Measurements from ENCODE around the gene TCP11L2. TPM values are rescaled to one million over a fixed set of nuclear protein-coding genes. Genes with fewer than 3 reads are reported as not detected.

TCP11L2 gene
- total and polyA plus RNA-seq, 2 of the 13 experiments (the other 11 are each of a cell fraction or from before 2014, with no cell fraction given): 4.6 to 24.1 TPM

DNA sequence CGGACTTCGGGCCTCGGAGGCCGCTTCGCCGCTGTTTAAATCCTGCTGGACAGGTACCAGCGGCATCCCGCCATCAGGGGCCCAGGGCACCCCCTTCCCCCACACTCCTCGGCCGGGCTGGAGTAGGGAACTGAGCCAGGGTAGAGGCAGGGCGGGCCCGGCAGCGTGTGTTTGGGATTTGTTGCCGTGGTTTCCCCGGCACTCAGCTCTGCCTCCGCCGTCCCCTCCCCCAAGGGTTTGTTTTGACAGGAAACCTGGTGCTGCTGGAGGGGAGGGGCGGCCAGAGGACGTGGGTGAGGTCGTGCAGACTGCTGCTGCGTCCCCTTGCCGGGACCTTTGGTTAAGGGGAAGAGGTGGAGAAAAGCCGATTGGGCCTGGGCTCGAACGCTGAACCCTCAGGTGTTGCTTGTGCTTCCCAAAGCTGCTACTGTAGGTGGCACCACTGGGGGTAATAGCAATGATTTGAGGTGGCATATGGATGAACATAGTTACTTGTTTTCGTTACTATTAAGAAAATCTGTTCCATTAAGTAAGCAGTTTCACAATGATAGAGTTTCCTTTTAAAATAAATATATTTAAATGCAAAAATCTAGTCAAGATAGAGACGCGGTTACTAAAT lies 778 bp downstream of the TCP11L2 start (continued):
- peak; percentile 73 for TF ChIP-seq SALL1 (CRISPR knock-in tag; IDR thresholded peaks at IDR 0.05)
- no peak for TF ChIP-seq SOX13 (IDR thresholded peaks at IDR 0.05)
- TF ChIP-seq SOX13 (CRISPR knock-in tag; conservative IDR thresholded peaks at IDR 0.05 in 1 of 2, IDR thresholded peaks at IDR 0.05 in 1 of 2): peak in 1 of 2 experiments; percentile 33; a peak in 1 of 4 replicates
- peak; percentile 10; the same call in 1 of the 2 replicates for TF ChIP-seq RBFOX2 (IDR thresholded peaks at IDR 0.05; ENCODE audit: low read depth, low read length)
- peak; percentile 23 for TF ChIP-seq SKI (IDR thresholded peaks at IDR 0.05; ENCODE audit: partially characterized antibody)
- peak; percentile 74 for TF ChIP-seq ADNP (CRISPR knock-in tag; IDR thresholded peaks at IDR 0.05)
- TF ChIP-seq, protein P1, sequence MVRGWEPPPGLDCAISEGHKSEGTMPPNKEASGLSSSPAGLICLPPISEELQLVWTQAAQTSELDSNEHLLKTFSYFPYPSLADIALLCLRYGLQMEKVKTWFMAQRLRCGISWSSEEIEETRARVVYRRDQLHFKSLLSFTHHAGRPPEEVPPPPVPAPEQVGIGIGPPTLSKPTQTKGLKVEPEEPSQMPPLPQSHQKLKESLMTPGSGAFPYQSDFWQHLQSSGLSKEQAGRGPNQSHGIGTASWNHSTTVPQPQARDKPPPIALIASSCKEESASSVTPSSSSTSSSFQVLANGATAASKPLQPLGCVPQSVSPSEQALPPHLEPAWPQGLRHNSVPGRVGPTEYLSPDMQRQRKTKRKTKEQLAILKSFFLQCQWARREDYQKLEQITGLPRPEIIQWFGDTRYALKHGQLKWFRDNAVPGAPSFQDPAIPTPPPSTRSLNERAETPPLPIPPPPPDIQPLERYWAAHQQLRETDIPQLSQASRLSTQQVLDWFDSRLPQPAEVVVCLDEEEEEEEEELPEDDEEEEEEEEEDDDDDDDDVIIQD (CRISPR knock-in tag; IDR thresholded peaks at IDR 0.05; ENCODE audit: low read depth): 0 out of 2 replicates have a peak, but pooled peaks have one; percentile 15
- TF ChIP-seq ZSCAN22 (CRISPR knock-in tag; IDR thresholded peaks at IDR 0.05): no peak
- TF ChIP-seq HNF4A (CRISPR knock-in tag; IDR thresholded peaks at IDR 0.05): 0 out of 2 replicates have a peak, but pooled peaks have one; percentile 4
- TF ChIP-seq, protein P2, sequence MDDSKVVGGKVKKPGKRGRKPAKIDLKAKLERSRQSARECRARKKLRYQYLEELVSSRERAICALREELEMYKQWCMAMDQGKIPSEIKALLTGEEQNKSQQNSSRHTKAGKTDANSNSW (CRISPR knock-in tag; IDR thresholded peaks at IDR 0.05; ENCODE audit: borderline replicate concordance): no peak
- TF ChIP-seq POLR2A (IDR thresholded peaks at IDR 0.05; ENCODE audit: insufficient read depth in 1 of 2, low read depth in 2 of 2, low read length in 2 of 2): peak in 1 of 2 experiments; percentile 49; a peak in 2 of 4 replicates
- TF ChIP-seq MAZ (IDR thresholded peaks at IDR 0.05; ENCODE audit: borderline replicate concordance, low read depth, low read length): no peak
- TF ChIP-seq MAZ (CRISPR knock-in tag; IDR thresholded peaks at IDR 0.05; ENCODE audit: low read depth): no peak
- peak; percentile 29; the same call in 1 of the 2 replicates for TF ChIP-seq ZFP90 (CRISPR knock-in tag; IDR thresholded peaks at IDR 0.05; ENCODE audit: borderline replicate concordance)
- TF ChIP-seq ERF (CRISPR knock-in tag; IDR thresholded peaks at IDR 0.05): peak; percentile 44; the same call in 1 of the 2 replicates
- TF ChIP-seq ARNT2 (CRISPR knock-in tag; IDR thresholded peaks at IDR 0.05; ENCODE audit: low read depth): no peak
- TF ChIP-seq ZFY (CRISPR knock-in tag; IDR thresholded peaks at IDR 0.05): peak; percentile 38; the same call in 1 of the 2 replicates
- TF ChIP-seq, protein P3, sequence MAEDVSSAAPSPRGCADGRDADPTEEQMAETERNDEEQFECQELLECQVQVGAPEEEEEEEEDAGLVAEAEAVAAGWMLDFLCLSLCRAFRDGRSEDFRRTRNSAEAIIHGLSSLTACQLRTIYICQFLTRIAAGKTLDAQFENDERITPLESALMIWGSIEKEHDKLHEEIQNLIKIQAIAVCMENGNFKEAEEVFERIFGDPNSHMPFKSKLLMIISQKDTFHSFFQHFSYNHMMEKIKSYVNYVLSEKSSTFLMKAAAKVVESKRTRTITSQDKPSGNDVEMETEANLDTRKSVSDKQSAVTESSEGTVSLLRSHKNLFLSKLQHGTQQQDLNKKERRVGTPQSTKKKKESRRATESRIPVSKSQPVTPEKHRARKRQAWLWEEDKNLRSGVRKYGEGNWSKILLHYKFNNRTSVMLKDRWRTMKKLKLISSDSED (CRISPR knock-in tag; IDR thresholded peaks at IDR 0.05): no peak
- TF ChIP-seq ZNF607 (CRISPR knock-in tag; IDR thresholded peaks at IDR 0.05; ENCODE audit: borderline replicate concordance): 0 out of 2 replicates have a peak, but pooled peaks have one; percentile 48
- no peak for TF ChIP-seq FOXK2 (IDR thresholded peaks at IDR 0.05)
- 0 out of 2 replicates have a peak, but pooled peaks have one; percentile 38 for TF ChIP-seq AKAP8 (CRISPR knock-in tag; IDR thresholded peaks at IDR 0.05)
- TF ChIP-seq SAP130 (CRISPR knock-in tag; IDR thresholded peaks at IDR 0.05; ENCODE audit: low read depth): peak; percentile 89
- TF ChIP-seq NKX3-1 (CRISPR knock-in tag; IDR thresholded peaks at IDR 0.05): no peak
- TF ChIP-seq SRSF1 (optimal IDR thresholded peaks at IDR 0.05; ENCODE audit: low read depth, low read length): peak; percentile 40
- peak; percentile 22; the same call in 1 of the 2 replicates for TF ChIP-seq ZFX (CRISPR knock-in tag; IDR thresholded peaks at IDR 0.05; ENCODE audit: low read depth)
- peak; percentile 14 for TF ChIP-seq AGO1 (IDR thresholded peaks at IDR 0.05; ENCODE audit: low read depth, low read length, poor library complexity, severe bottlenecking)
- 0 out of 2 replicates have a peak, but pooled peaks have one; percentile 40 for TF ChIP-seq ZNF501 (CRISPR knock-in tag; IDR thresholded peaks at IDR 0.05)
- peak; percentile 46; the same call in 1 of the 2 replicates for TF ChIP-seq ZNF788 (CRISPR knock-in tag; IDR thresholded peaks at IDR 0.05; ENCODE audit: borderline replicate concordance)
- no peak for TF ChIP-seq ZFP82 (CRISPR knock-in tag; IDR thresholded peaks at IDR 0.05; ENCODE audit: borderline replicate concordance)
